GM21786 (cell line): ENCODE measurements around the gene PRKCE.
"Not testable (repeated sequence)": the region's sequence is repeated elsewhere in the genome, so short reads cannot be mapped to it uniquely, and the experiment has no call there.

ENCODE experiments used
- ATAC-seq: cut with Tn5 transposase; IDR thresholded peaks from one replicate; pipeline ENCODE4 v1.9.1; 2021; ENCODE audit not compliant: unreplicated experiment

Gene PRKCE

DNA sequence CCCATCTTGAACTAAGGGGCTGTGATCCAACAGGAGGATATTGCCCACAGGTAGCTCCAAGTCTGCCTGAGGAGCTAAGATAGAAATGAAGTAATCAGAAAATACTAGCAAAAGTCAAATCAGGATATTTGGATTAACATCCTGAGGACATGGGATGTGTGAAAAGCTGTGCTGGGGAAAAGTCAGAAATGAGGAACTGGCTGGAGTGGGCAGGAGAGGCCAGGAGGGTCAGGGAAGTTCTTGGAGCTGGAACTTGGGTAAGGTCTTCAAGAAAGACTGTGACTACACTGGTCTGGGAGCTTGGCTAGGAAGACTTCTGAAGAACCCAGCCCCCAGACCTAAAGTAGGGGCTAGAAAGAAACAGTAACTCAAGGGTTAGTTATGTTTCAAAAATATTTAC is 250.9 kb downstream of the PRKCE start:
- ATAC-seq = no peak

DNA sequence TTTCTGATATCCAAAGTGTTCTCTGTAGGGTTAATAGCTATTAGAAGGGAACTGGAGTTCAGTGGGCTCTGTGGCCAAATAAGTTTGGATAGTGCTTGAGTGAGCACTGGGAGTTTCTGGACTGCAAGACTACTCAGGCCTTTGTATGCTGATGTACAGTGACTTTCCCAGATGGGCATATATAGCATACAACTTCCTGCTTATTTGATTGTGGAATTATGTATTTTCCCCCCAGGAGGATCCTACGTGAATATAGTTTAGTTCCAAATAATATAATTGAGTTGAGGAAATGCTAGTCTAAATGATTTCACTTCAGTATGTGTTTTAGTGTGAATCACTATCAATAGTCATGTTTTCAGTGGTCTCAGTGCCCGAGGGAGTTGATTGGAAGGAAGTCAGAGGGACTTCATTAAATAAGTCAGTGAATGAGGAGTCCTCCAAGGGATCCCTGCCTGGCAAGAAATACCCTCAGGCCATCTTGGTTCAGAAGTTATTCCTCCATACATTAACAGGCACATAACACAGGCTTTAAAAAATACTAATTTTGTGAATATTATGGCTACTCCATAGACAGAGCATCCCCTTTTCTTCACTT is 251.4 kb downstream of the PRKCE start:
- no peak for ATAC-seq

DNA sequence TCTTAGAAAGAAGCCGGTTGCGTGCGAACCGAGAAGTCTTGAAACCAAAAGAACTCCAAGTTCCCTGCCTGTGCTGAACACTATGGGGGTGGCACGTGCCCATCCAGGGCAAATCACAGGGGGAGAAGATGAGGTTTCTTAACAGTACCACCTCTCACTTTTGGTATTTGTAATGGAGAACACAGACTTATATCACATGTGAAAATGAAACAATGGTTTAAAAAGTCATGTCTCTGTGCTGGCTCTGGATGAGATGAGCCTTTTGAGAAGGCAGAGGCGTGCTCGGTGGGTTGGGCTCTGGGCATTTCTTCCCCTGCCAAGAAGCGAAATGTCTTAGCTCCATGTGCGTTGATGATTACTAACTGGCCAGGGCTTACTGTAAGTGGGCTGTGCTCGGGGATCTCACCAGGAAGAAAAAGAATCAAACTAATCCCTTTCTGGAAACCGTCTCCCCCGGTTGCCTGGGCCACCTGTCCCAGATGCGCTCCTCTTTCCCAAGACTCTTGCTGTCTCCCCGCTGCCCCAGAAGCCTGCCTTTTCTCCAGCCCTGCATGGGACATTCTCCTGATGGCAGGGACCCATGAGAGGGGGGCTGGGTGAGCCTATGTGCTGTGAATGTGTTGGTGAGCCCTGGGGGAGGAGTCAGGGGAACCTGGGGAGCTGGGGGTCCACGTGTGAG is 252.9 kb downstream of the PRKCE start:
- peak; percentile 82 for ATAC-seq

DNA sequence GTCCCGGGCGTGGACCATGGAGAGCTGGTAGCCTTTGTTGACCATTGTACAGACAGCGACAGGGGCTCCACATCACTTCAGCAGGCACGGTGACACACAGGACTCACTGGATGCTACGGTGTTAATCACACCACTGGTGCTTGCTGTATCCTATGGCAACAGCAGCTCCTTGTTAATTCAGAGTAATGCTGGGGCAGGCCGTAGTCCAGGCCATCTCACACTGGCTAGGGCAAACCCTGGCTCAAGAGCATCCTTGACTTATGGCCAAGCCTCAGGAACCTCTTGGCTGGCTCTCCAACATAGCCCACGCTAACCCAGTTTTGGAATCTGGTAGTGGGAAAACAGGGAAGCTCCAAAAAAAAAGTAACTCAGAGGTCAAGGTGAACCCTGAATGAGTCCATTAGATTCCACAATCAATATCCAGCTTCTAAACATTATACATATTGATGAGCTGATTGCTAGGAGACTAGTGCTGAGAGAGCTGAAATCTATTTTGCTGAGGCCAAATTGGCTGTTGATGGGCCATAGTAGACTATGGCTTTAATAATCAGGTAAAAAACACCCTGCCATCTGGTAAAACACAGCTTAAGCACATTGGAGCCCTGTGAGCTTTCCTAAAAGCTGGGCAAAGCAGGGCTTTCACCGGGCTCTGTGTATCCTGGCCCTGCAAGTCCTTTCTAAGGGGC is 253.6 kb downstream of the PRKCE start:
- ATAC-seq = no peak

DNA sequence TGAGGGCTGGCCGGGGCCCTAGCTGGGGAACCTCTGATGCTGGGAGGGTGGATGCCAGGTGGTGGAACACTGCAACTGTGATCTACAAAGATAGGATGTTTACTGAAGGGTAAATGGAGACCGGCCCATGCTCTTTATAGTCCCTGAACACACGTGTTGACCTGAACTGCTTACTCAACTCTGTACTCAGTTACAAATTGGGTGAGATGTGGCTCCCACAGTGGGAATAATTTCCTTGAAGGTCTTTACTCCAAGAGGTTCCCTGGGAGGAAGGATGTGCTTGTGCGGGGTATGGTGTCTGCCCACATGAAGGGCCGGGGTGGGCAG is 254.1 kb downstream of the PRKCE start:
- no peak for ATAC-seq

DNA sequence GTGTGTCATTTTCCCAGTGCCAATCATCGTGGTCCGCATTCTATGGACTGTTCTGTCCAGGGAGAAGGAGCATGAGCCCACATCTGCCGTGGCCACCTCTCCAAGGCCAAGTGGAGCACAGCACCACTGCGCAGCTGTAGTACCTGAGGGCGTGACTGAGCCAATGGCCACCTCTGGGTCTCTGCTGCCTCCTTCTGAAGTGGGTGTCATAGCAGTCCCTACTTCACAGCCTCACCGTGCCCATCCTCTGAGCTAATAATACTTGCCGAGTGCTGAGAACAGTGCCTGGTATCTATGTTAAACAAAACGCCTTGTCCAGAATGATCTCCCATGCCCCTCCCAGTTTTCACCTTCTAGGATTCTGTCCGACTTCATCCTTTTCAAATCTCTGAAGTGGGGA is 256.1 kb downstream of the PRKCE start:
- no peak for ATAC-seq

DNA sequence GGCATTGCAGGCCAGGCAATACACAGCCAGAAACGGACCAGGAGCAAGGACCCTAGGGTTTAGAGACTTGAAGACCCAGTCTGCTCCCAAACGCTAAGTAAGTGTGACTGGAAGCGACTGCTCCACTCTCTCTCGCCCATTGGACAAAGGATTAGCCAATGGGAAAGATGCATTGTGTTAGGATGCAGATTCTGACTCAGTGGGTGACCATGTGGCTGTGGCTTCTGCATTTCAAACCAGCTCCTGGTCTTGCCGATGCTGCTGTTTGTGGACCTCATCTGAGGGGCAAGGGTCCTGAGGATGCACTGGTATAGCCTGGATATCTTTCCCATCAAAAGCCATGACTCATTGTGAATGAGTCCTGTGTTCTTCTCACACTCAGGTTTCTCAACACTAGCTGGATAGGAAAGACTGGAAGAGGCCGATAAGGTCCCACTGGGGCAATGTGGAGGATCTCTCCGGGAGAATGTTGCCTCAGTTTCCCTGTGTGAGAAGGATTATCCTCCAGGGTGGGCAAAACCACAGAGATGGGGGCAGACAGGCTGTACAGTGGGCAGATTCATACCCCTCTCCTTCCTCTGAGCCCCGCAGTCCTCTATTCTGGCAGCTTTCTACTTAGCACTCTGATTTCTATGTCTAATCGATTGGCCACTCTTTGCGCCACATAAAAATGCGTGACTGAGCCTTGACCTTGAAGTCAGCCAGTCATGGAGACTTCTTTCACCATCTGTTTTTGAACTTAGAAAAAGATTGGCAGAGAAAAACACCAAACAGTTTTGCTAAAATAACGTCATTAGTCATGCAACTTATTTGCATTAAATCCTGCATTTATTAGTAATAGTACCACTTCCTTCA is 257.1 kb downstream of the PRKCE start:
- no peak for ATAC-seq

DNA sequence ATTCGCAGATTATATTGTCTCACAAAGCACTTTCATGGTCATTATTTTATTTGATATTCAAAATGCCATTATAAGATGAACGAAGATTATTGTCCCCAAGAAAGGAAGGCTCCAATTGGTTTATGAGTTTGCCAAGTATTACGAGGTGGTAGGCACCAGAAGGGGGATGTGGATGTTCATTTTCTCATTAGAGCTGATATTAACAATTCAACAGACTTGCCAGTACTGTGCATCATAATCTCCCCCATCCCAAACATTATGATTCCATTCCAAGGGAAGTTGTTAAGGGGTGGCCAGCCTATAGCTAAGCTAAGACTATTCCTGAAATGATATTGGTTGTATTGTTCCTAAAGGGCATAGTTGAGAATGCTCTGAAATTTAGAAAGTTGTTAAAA is 257.7 kb downstream of the PRKCE start:
- no peak for ATAC-seq

DNA sequence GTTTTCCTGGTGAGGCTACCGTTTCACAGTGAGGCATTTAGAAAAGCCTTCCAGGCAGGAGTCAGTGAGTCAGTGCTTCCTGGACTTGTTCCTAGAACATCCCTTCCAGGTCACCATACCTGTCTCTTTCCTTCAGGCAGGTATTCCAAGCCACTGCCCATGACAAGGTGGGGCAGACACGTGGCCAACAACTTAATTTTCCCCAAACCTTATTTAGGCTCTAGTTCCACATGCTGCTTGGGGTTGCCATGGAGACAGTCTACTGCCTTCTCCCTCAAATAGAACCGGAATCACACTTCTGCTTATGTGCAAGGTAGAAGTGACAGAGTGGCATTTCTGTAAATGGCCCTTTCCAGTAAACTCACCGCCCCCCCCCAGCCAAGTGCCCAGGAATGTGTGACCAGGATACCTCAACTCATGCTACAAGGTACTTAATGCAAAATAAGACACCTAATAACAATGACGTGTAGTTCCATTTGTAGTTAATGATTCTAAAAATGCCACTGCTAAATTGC is 258.3 kb downstream of the PRKCE start:
- ATAC-seq = peak; percentile 89

DNA sequence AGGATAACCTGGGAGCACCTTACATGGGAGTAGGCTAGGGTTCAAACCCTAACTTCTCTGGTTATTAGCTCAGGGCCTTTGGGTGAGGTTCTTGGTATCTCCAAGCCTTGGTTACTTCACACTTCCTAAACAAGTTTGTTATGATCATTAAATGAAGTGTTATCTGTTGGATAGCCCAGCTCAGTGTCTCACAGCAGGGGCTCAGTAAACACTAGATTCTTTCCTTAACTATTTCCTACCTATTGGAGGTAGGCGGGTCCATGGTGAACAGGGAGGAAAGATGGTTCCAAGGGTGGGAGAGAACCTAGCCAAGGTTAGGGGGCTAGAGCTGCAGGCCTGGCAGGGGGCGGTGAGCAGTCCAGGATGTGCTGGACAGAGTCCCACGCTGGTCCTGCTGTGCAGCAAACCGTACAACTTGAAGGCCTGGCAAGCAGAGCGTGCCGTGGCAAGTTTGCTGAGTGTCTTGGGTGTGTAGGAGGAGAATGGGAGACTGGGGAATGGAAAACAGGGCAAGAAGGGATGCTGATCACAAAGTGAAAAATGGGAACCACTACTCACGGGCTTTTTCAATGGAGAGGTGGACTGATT is 259.1 kb downstream of the PRKCE start:
- no peak for ATAC-seq

DNA sequence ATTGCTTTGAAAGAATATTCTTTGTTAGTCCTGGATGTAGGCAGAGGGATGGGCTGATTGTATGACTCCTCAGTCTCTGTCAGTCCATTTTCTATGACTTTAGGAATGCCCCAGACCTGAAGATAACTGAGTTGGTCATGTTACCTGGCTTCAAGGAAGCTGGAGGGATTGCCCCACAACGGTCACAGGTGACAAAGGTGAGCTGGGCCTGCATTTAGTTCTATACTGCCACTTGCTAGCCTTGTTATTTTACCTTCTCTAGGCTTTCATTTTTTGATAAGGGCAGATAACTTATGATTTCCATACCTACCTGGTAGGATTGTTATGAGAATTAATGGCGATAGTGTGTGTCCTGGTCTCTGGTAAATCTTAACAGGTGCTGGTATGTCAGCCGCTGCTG is 260.1 kb downstream of the PRKCE start:
- ATAC-seq = no peak

DNA sequence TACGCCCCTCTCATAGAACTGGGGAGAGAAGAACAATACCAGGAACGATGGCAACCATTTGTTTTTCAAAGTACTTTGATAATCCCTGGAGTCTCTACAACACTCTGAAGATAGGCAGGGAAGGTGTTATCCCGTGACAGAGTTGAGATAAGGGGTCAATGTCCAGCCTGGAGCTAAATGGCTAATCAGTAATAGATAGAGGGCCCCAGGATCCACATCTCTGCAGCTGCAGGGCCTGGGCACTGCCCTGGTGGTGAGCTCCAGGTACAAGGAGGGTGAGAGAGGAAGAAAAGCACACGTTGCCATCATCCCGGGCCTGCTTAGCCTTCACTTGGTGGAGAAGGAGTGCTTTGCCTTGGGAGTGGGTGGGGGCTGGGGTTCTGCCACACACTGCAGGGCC is 260.6 kb downstream of the PRKCE start:
- ATAC-seq = no peak

DNA sequence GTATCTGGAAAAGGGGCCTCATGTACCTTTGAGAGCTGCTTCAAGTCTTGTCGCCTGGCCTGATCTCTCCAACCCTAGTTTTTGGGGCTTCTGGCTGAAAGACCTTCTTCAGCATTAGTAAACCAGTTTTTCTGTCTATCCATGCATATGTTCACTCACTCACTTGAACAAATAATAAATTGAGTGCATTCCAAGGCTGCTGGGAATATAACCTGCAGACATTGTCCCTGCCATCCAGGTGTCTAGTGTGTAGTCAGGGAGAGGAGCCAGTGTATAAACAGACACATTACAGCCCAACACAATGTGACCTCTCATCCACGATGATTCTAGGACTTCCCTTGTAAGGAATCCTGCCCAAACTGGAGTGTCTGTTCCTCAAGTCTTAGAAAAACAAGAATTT is 262.1 kb downstream of the PRKCE start:
- ATAC-seq = no peak

DNA sequence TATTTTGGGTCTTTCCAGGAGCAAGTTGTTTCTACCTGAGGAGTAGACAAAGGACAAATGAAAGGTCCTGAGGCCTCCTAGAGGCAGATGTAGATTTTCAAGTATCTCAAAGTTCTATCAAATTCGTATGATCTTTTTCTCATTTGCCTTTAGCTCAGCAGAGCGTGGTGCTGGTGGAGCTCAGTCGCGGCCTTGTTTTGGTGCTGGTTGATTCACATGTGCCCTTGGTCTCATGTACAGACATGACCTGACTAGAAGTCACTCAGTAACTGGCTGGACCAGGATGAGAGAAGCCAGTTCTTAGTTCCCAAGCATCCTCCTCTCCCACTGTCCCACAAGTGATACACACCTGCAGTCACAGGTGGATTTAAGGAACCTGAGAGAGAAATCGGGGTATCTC is 264.0 kb downstream of the PRKCE start:
- no peak for ATAC-seq

DNA sequence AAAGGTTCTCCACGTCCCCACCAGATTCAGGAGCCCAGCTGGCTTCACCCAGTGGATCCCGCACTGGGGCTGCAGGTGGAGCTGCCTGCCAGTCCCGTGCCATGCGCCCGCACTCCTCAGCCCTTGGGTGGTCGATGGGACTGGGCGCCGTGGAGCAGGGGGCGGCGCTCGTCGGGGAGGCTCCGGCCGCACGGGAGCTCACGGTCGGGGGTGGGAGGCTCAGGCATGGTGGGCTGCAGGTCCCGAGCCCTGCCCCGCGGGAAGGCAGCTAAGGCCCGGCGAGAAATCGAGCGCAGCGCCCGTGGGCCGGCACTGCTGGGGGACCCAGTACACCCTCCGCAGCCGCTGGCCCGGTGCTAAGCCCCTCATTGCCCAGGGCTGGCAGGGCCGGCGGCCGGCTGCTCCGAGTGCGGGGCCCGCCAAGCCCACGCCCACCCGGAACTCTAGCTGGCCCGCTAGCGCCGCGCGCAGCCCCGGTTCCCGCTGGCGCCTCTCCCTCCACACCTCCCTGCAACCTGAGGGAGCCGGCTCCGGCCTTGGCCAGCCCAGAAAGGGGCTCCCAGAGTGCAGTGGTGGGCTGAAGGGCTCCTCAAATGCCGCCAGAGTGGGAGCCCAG is 266.2 kb downstream of the PRKCE start:
- not testable (repeated sequence) for ATAC-seq

DNA sequence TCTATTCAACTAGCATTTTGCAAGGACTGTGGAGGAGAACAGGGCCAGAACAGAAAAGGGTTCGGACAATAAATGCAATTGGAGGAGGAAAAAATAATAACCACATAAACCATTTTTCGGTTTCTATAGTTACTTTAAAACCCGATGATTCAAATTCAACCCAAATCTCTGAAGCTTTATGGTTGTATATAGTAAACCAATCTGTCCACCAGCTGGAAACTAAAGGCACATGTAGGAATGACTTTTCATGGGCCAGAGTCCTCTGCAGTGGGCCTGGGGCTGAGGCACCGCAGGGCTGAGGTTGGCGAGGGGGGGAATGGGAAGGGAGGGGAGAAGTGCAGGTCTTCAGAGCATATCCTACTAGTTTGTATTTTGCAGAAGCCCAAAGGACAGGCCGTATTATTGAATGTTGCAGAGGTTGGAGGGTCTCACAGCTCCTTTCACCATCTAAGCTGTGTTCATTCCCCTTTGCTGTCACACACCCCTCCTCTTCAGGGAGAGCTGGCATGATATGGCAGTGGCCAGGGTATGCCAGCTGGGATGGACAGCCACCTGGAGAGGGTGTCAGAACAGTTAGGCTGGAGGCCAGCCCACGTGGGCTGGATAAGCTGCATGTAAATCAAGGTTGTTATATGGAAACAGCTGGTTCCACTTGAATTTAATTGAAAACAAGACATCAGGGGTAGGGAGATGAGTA is 267.1 kb downstream of the PRKCE start:
- ATAC-seq = no peak

DNA sequence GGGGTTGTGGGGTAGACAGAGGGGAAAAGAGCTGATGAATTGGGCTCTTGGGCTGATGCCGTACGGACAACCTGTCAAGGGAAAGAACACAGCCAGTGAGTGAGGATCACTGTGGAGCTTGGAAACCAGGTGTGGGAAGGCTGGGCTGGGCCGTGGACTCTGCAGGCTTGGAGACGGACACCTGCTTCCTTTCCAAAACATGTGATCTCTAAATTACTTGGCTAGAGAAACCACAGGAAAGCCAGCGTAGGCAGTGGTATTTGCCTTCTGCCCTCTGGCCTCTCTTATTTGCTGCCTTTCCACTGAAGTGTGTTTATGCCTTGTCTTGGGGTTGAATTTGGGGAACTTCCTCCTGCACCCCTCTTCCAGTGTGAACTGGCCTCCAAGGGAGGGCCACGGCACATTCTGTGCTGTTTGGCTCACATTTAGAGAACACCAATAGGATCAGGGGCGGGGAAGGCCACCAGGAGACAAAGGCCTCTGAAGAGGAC is 267.7 kb downstream of the PRKCE start:
- ATAC-seq = peak; percentile 18

DNA sequence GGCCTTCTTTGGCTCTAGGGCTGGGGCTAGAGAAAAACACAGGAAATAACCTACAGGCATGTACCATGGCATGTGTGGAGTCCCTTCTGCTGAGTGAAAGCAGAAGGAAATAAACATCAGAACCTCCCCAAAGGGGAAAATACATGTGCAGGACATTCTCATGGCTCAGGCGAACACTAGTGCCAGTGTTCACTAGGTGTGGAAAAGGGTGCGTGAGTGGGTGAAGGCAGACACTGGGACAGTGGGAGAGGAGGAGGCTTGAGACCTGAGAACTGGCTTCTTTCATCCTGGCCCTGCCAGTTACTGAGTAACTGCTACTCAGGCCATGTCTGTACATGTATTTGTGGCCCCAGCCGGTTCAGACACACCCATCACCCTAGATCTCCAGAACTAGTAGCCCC is 268.2 kb downstream of the PRKCE start:
- ATAC-seq = peak; percentile 59

DNA sequence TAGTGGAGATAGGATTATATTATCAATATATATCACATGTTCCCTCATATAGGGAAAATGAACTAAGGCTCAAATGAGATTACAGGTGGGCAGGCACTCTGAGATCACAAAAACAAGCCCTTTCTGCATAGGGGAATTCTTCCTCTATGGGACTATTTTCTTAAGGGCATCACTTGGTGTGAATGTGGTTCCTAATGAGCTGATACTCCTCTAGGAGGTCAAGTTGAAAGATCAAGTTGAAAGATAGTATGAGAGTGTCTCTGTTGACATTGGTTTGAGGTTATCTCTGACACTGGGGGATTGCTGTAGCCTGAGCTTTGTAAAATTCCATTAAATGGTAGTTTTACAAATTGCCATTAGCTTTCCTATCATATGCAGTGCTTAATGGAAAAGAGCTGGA is 270.4 kb downstream of the PRKCE start:
- ATAC-seq = no peak

DNA sequence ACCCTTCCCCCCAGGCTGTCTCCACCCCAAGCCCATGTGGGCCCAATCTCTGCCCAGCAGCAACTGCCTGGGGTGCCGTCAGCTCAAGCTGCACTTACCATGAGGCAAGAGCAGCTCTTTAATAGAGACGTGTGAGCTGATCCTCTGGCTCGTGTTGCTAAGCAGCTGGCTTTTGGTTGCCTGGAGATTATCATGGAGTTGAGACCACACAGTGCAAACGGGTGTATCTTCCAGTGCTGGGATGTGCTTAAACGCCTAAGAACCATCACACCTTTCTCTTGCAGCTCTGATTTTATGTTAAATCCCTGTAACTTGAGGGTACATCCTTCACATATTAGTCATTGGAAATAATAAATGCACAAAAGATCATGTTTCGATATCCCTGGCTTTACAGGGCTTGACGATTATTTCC is 271.1 kb downstream of the PRKCE start:
- no peak for ATAC-seq
